ENCODE measurements around the gene IGSF6.

IGSF6 gene

DNA sequence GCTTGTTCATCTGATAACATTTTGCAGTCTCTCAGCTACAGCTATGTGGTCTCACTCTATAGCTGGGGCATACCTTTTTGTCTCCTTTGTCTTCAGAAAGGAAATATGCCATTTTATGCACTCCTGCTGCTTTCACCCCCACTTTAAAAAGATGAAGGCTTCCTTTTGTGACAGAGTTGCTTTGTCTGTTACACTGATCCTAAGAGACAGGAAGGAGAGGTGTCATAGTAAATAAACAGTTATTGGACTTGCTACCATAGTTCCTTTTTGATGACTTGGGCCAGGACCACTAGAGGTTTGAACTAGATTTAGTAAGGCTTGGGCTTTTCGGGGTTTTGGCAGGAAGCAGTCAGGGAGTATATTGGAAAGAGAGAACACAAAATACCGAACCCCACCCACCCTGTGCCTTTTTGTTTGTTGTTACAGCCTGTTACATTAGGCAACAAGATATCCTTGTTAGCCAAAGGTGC, 54.8 kb downstream of the IGSF6 start:
- Histone ChIP-seq H3K36me3 (ENCODE audit: insufficient read depth, low read length) (no peaks in the 10 kb centered on the region), H3K4me3 (ENCODE audit: low read depth in 1 of 2, low read length in 2 of 2) (no peak overlapping the region), H3K4me1 (ENCODE audit: insufficient read depth, low read length) (peaks cover 20% of the 10 kb centered on the region), H3K27me3 (ENCODE audit: control insufficient read depth in 1 of 2, insufficient read depth in 2 of 2, low read length in 2 of 2) (no peaks in the 10 kb centered on the region), H3K9me3 (ENCODE audit: low read length) (no peaks in the 10 kb centered on the region), H3K27ac (ENCODE audit: low read depth, low read length) (no peak overlapping the region), H3K9ac (ENCODE audit: low read length) (no peak overlapping the region)

DNA sequence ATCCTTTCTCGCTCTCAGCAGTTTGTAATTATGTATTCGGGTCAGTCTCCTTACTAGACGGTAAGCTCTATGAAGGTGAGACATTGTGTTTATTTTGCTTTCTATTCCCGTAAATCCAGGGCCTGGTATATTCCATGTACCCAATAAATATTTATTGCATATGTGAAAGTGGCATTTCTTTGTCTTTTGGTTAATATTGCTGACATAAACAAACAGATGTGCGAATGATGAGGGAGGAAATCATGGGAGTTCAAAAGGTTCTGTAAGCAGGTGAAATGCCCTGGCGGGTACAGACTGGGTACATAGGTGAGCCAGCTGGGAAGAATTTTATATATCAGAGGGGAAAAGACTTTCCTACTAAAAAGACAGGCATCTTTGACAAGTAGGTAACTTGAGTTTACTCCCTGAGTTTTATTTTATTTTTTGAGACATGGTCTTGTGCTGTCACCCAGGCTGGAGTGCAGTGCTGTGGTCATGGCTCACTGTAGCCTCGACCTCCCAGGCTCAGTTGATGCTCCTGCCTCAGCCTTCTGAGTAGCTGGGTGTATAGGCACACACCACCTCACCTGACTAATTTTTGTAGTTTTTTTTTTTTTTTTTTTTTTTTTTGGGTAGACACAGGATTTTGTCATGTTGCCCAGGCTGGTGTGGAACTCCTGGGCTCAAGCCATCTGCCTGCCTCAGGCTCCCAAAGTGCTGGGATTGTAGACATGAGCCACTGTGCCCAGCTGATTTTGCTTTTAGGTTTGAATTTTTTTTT, 58.7 kb downstream of the IGSF6 start:
- Histone ChIP-seq H3K9ac (ENCODE audit: low read length) (no peak overlapping the region), H3K9me3 (ENCODE audit: low read length) (no peaks in the 10 kb centered on the region), H3K27me3 (ENCODE audit: control insufficient read depth in 1 of 2, insufficient read depth in 2 of 2, low read length in 2 of 2) (no peaks in the 10 kb centered on the region), H3K36me3 (ENCODE audit: insufficient read depth, low read length) (no peaks in the 10 kb centered on the region), H3K4me3 (ENCODE audit: low read depth in 1 of 2, low read length in 2 of 2) (no peak overlapping the region), H3K4me1 (ENCODE audit: insufficient read depth, low read length) (peaks cover 6% of the 10 kb centered on the region), H3K27ac (ENCODE audit: low read depth, low read length) (no peak overlapping the region)

DNA sequence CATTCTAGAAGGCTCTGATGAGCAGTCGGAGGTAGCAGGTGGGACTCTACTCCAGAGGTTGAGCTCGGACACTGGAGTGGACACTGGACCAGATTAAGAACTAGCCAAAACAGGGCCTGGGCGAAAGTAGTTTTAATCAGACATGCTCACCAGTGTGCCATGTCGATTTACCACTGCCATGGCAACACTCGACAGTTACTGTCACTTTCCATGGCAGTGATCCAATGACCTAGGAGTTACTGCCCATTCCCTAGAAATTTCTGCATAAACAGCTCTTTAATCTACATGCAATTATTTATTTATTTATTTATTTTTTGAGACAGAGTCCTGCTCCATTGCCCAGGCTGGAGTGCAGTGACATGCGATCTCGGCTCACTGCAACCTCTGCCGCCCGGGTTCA, 60.2 kb downstream of the IGSF6 start:
- no peaks in the 10 kb centered on the region for H3K36me3 ChIP-seq (ENCODE audit: insufficient read depth, low read length)
- H3K4me1 ChIP-seq (ENCODE audit: insufficient read depth, low read length): no peaks in the 10 kb centered on the region
- no peak overlapping the region for H3K27ac ChIP-seq (ENCODE audit: low read depth, low read length)
- H3K4me3 ChIP-seq (ENCODE audit: low read depth in 1 of 2, low read length in 2 of 2): no peak overlapping the region
- no peaks in the 10 kb centered on the region for H3K9me3 ChIP-seq (ENCODE audit: low read length)
- H3K27me3 ChIP-seq (ENCODE audit: control insufficient read depth in 1 of 2, insufficient read depth in 2 of 2, low read length in 2 of 2): no peaks in the 10 kb centered on the region
- H3K9ac ChIP-seq (ENCODE audit: low read length): no peak overlapping the region

- H3K27me3 ChIP-seq (ENCODE audit: control insufficient read depth in 1 of 2, insufficient read depth in 2 of 2, low read length in 2 of 2): no peaks in the 10 kb centered on the region
- no peak overlapping the region for H3K27ac ChIP-seq (ENCODE audit: low read depth, low read length)
- no peak overlapping the region for H3K4me3 ChIP-seq (ENCODE audit: low read depth in 1 of 2, low read length in 2 of 2)
- H3K9ac ChIP-seq (ENCODE audit: low read length): no peak overlapping the region
- no peaks in the 10 kb centered on the region for H3K36me3 ChIP-seq (ENCODE audit: insufficient read depth, low read length)
- no peaks in the 10 kb centered on the region for H3K9me3 ChIP-seq (ENCODE audit: low read length)
- no peaks in the 10 kb centered on the region for H3K4me1 ChIP-seq (ENCODE audit: insufficient read depth, low read length)
Observed at GRCh38 chr16:21590796-21591195, 61.6 kb downstream of the IGSF6 start.

DNA sequence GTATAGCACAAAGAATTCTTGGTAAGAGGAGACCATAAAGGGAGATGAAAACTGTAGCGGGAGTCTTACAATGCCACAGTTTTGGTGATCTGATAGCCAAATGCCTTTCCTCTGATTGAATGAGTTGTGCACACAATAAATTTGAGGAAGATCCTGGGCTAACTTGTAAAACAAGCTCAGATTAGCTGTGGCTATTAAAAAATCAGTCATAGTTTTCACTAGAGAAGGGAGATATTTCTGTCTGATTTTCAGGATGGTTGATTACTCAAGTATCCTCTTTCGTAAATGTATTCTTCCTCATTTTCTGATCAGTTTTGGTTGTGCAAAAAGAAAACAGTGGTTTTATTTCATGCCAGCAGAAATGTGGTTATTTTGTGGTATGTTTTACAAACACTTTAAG, 62.1 kb downstream of the IGSF6 start:
- Histone ChIP-seq H3K4me1 (ENCODE audit: insufficient read depth, low read length) (no peaks in the 10 kb centered on the region), H3K9ac (ENCODE audit: low read length) (no peak overlapping the region), H3K4me3 (ENCODE audit: low read depth in 1 of 2, low read length in 2 of 2) (no peak overlapping the region), H3K9me3 (ENCODE audit: low read length) (no peaks in the 10 kb centered on the region), H3K27ac (ENCODE audit: low read depth, low read length) (no peak overlapping the region), H3K27me3 (ENCODE audit: control insufficient read depth in 1 of 2, insufficient read depth in 2 of 2, low read length in 2 of 2) (no peaks in the 10 kb centered on the region), H3K36me3 (ENCODE audit: insufficient read depth, low read length) (no peaks in the 10 kb centered on the region)

GRCh38 chr16:21589551-21589950, 62.9 kb downstream of the IGSF6 start:
- Histone ChIP-seq H3K9ac (ENCODE audit: low read length) (no peak overlapping the region), H3K27ac (ENCODE audit: low read depth, low read length) (no peak overlapping the region), H3K36me3 (ENCODE audit: insufficient read depth, low read length) (no peaks in the 10 kb centered on the region), H3K4me3 (ENCODE audit: low read depth in 1 of 2, low read length in 2 of 2) (no peak overlapping the region), H3K4me1 (ENCODE audit: insufficient read depth, low read length) (no peaks in the 10 kb centered on the region), H3K9me3 (ENCODE audit: low read length) (no peaks in the 10 kb centered on the region), H3K27me3 (ENCODE audit: control insufficient read depth in 1 of 2, insufficient read depth in 2 of 2, low read length in 2 of 2) (no peaks in the 10 kb centered on the region)
